KOPT-K1 (cell line): Measurements from ENCODE around the gene SLC19A2.
A peak's percentile ranks its signal among the peaks of the same experiment; 100 is the strongest.

Experiments
- H3K27ac ChIP-seq: fragments of 200-600 bp; sonication (generic); 2 replicates; pipeline ENCODE4 v1.5.1; 2016; ENCODE audit warnings: antibody characterized with exemption, mild to moderate bottlenecking, low read depth, low read length; ENCODE audit not compliant: poor library complexity, severe bottlenecking
- H3K36me3 ChIP-seq: fragments of 200-600 bp; sonication (generic); 2 replicates; pipeline ENCODE4 v1.5.1; 2017; ENCODE audit warnings: antibody characterized with exemption, mild to moderate bottlenecking, low read length, moderate library complexity; ENCODE audit not compliant: insufficient read depth
- H3K9me3 ChIP-seq: fragments of 200-600 bp; sonication (generic); 2 replicates; pipeline ENCODE4 v1.5.1; 2017; ENCODE audit warnings: antibody characterized with exemption, low read length, mild to moderate bottlenecking; ENCODE audit not compliant: insufficient read depth, poor library complexity, severe bottlenecking

SLC19A2 gene

DNA sequence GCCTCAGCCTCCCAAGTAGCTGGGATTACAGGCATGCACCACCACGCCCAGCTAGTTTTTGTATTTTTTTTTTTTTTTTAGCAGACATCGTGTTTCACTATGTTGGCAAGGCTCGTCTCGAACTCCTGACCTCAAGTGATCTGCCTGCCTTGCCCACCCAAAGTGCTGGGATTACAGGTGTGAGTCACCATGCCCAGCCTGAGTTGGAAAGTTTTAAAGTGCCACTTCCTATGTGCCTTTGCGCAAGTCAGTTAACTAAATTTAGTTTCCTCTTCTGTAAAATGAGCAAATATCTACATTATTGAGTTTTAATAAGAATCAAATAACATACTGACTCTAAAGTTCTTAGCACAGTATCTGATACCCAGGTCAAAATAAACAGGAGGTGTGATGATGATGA is 12.4 kb downstream of the SLC19A2 start:
- no peaks in the 10 kb centered on the region for H3K9me3 ChIP-seq
- H3K27ac ChIP-seq = no peak overlapping the region
- peaks cover 21% of the 10 kb centered on the region for H3K36me3 ChIP-seq

DNA sequence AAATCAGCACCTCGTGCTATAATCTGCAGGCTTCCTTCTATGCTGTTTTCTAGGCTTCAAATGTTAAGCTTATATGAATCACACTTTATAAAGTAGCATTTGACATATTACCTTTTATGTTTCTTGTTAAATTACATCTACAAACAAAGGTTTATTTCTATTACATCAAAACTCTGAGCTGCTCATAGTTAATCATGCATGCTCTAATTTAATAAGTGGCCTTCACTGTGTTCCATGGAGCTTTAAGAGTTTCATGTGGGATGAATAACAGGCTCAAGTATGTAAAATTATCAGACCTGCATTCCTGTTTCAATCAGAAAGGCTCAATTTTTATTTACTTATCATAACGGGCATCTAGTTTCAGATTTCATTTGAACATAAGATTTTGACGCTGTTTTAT is 13.0 kb downstream of the SLC19A2 start:
- peaks cover 24% of the 10 kb centered on the region for H3K36me3 ChIP-seq
- H3K9me3 ChIP-seq = no peaks in the 10 kb centered on the region
- no peak overlapping the region for H3K27ac ChIP-seq

- no peaks in the 10 kb centered on the region for H3K9me3 ChIP-seq
- 0 out of 2 replicates have a peak, but pooled peaks cover 6% of the 10 kb centered on the region for H3K36me3 ChIP-seq
- H3K27ac ChIP-seq = no peak overlapping the region
These were observed 16.8 kb downstream of the SLC19A2 start for GRCh38 chr1:169468982-169469381.

DNA sequence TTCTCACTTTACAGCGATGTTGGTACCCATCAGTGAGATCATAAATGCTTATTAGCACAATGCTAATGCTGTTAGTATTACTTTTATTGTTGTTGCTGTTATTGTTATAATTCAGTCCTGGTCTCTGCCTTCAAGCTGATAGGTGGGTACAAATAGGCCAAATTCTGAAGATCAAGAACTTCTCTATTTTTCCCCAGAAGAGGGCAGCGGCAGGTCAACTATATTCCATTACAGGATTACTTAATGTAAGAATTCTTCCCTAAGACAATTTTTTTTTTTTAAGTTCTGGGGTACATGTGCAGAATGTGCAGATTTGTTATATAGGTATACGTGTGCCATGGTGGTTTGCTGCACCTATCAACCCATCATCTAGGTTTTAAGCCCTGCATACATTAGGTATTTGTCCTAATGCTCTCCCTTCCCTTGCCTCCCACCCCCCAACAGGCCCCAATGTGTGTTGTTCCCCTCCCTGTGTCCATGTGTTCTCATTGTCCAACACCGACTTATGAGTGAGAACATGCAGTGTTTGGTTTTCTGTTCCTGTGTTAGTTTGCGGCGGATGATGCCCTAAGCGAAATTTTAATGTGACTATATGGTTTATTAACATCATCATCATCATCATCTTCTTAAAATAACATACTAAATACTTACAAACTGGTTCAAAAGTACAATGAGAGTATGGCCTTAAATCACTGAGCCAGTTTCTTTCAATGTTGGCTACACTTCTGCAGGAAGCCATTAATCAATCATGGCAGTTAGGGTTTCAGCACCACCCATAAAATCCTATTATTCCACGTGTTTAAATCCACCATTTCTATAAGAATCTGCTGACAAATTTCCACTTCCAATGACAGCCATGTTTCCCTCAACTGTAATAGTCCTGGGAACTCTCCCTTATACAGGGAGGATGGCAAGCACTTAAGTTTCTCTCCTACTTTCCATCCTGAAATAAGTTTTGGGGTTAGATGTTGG is 19.2 kb downstream of the SLC19A2 start:
- no peaks in the 10 kb centered on the region for H3K9me3 ChIP-seq
- no peak overlapping the region for H3K27ac ChIP-seq
- 0 out of 2 replicates have a peak, but pooled peaks cover 6% of the 10 kb centered on the region for H3K36me3 ChIP-seq

- 0 out of 2 replicates have a peak, but pooled peaks cover 6% of the 10 kb centered on the region for H3K36me3 ChIP-seq
These were observed 20.5 kb downstream of the SLC19A2 start for GRCh38 chr1:169465281-169465680.

GRCh38 chr1:169462385-169462784 is 23.4 kb downstream of the SLC19A2 start:
- Histone ChIP-seq H3K27ac (no peak overlapping the region), H3K9me3 (peaks cover 9% of the 10 kb centered on the region), H3K36me3 (no peaks in the 10 kb centered on the region)

More at GRCh38 chr1:169465281-169465680, 20.5 kb downstream of the SLC19A2 start:
- Histone ChIP-seq H3K9me3 (no peaks in the 10 kb centered on the region), H3K27ac (no peak overlapping the region)

DNA sequence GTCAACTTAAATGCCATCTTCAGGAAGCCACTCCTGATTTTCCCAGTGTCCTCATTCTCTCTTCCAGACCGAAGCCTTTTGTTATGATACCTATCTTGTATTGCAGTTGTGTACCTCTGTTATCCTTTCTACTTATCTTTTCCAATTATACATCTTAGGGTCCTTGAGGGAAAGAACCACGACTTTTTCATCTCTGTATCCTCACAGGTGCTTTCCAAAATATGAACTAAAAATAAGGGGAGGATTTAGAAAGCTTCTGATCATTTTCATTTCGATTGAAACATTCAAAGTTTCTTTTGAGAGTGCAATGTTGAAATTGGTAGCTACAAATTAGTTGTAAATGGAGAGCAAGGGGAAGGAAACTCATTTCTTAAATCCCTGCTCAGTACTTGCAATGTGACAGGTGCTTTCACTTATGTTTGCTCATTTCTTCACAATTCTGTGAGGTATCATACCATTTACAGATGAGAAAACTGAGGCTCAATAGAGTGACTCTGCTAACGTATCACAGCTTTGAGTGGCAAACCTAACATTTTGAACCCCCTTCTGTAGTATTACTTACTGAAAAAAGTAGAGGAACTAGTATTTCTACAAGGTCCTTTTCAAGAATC is 24.2 kb downstream of the SLC19A2 start:
- H3K9me3 ChIP-seq = peaks cover 18% of the 10 kb centered on the region
- H3K27ac ChIP-seq = no peak overlapping the region
- H3K36me3 ChIP-seq = no peaks in the 10 kb centered on the region

DNA sequence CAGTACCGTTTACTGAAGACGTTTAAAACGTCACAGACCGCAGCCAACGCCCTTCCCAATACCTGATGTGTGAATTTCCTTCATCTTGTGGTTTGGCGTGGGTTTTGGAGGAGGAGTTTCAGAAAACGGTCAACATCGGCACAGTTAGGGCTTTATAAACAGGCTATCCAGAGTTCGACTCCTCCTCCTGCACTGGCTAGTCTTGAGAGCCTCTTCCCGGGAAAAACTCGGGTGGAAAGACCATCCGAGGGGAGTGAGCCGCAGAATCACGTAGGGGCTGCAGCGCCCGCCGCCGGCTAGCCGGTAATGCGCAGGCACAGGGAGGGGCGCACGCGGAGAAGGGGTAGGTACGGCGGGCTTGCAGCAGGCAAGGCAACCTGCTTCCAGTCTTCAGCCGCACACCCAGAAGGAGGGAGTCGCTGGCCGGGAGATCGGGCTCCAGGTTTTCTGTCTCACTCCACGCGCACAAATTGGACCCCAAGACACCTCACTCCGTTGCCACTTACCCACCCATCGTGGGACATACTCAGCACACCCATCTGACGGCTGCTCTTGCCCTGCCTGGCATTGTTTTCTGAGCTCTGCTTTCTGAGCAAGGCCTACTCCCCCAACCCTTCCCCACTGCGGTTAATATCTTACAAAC is 25.4 kb downstream of the SLC19A2 start:
- Histone ChIP-seq H3K36me3 (no peaks in the 10 kb centered on the region), H3K27ac (no peak overlapping the region), H3K9me3 (peaks cover 20% of the 10 kb centered on the region)

- H3K36me3 ChIP-seq = no peaks in the 10 kb centered on the region
- no peak overlapping the region for H3K27ac ChIP-seq
- H3K9me3 ChIP-seq = peaks cover 20% of the 10 kb centered on the region
These were observed 28.3 kb downstream of the SLC19A2 start for GRCh38 chr1:169457443-169457842.

DNA sequence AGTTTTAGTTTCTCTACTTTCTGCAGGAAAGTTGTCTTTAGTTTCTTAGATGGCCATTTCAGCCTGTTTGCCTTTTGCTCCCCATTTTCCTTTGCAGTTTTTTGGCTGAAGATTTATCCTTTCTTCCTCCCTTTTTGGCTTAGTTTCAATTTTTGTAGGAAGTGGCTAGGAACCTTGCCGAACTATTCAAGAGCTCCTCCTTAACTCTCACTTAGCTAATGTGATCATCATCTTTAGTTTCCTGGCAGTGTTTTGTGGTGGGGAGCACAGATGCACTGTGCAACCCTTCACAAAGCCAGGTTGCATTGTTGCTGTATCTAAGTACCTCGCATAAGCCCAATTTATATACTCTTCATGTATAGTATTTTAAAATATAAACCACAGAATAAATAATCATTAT is 29.7 kb downstream of the SLC19A2 start:
- H3K27ac ChIP-seq = no peak overlapping the region

GRCh38 chr1:169452921-169453320 is 32.8 kb downstream of the SLC19A2 start:
- H3K27ac ChIP-seq = no peak overlapping the region
- no peaks in the 10 kb centered on the region for H3K36me3 ChIP-seq
- H3K9me3 ChIP-seq = peaks cover 15% of the 10 kb centered on the region

More for the DNA sequence above, 29.7 kb downstream of the SLC19A2 start:
- Histone ChIP-seq H3K36me3 (no peaks in the 10 kb centered on the region), H3K9me3 (peaks cover 20% of the 10 kb centered on the region)

- Histone ChIP-seq H3K27ac (no peak overlapping the region), H3K9me3 (peaks cover under 1% of the 10 kb centered on the region)
These were observed 34.4 kb downstream of the SLC19A2 start for GRCh38 chr1:169451218-169451824.

DNA sequence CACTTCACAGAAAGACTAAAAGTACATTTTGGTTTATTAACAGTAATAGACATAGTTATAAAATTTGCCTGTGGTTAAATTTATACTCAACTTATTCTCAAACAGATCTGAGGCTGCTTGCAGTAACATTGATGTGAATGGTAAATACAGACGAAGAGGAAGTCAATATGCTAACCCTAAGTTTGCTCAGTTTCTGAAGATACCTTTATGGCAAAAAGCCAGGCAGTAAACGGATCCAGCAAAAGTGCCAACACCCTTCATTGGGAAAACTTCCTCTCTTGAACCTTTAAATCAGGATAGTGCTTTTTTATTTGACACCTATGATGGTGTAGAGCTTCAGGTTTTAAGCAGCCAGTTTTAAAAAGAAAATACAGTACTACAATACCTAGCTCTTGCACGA is 41.8 kb downstream of the SLC19A2 start:
- no peak overlapping the region for H3K27ac ChIP-seq
- H3K9me3 ChIP-seq = peaks cover 13% of the 10 kb centered on the region
- H3K36me3 ChIP-seq = no peaks in the 10 kb centered on the region

More at GRCh38 chr1:169451218-169451824, 34.4 kb downstream of the SLC19A2 start:
- no peaks in the 10 kb centered on the region for H3K36me3 ChIP-seq

- Histone ChIP-seq H3K36me3 (no peaks in the 10 kb centered on the region), H3K9me3 (no peaks in the 10 kb centered on the region), H3K27ac (peak within 1 kb of the TSS; percentile 20)
These were observed 58.6 kb downstream of the SLC19A2 start, which contains the start of gene CCDC181 for GRCh38 chr1:169427081-169427641. TSS of gene CCDC181 (minus strand) at chr1:169427474. CDS start at chr1:169424927, 2,547 bp downstream.
